IMR-90 (cell line): ENCODE measurements around the gene PI3. TPM values are rescaled to one million over a fixed set of nuclear protein-coding genes. Genes with fewer than 3 reads are reported as not detected.

ENCODE experiments used
- ATAC-seq: fragments of 200-7000 bp; cut with Tn5 transposase; 2 replicates; pipeline ENCODE4 v1.9.1; 2020; ENCODE audit warnings: low read depth, mild to moderate bottlenecking, moderate library complexity
- Bru-seq: library from RNA; stranded (reverse); fragments of 400-500 nt; gene quantifications from one replicate; lab custom pipeline; 2021; lab: Mats Ljungman, UMichigan
- BruChase-seq, 2 experiments: library from RNA; stranded (reverse); fragments of 400-500 nt; gene quantifications; one replicate each; lab custom pipeline; 2021; lab: Mats Ljungman, UMichigan
- BruUV-seq: library from RNA; stranded (reverse); fragments of 400-500 nt; replicated peaks from 2 replicates; lab custom pipeline; 2021; lab: Mats Ljungman, UMichigan
- CTCF ChIA-PET: fragments of 300-600 bp; formaldehyde crosslinking; extraction: SDS; loops from one replicate; lab custom pipeline; 2021; ENCODE audit warnings: antibody characterized with exemption; lab: Yijun Ruan, JAX
- POLR2A ChIA-PET: fragments of 300-600 bp; sonication (Branson Sonifier 250); formaldehyde crosslinking; loops from one replicate; lab custom pipeline; 2022; ENCODE audit warnings: antibody characterized with exemption; ENCODE audit not compliant: unreplicated experiment; lab: Charles Lee
- DNase-seq: peaks from one replicate; pipeline ENCODE4 v3.0.0; 2013
- H2AFZ ChIP-seq: replicated peaks from 2 replicates; pipeline ENCODE3; 2013; ENCODE audit warnings: low read length, mild to moderate bottlenecking; ENCODE audit not compliant: poor library complexity
- H2AK5ac ChIP-seq: 2 replicates; pipeline ENCODE4 v1.6.1; 2013; ENCODE audit warnings: low read depth, low read length, inconsistent platforms
- H2AK9ac ChIP-seq: replicated peaks from 2 replicates; pipeline ENCODE3; 2013; ENCODE audit warnings: mild to moderate bottlenecking, low read depth, low read length, moderate library complexity; ENCODE audit not compliant: poor library complexity
- H2BK120ac ChIP-seq: 2 replicates; pipeline ENCODE4 v1.6.1; 2013; ENCODE audit warnings: low read depth, low read length, inconsistent platforms
- H2BK15ac ChIP-seq: 3 replicates; pipeline ENCODE4 v1.6.1; 2013; ENCODE audit warnings: low read depth, low read length, inconsistent platforms
- H2BK20ac ChIP-seq: 2 replicates; pipeline ENCODE4 v1.6.1; 2013; ENCODE audit warnings: low read depth, mild to moderate bottlenecking, inconsistent platforms, low read length, moderate library complexity
- H2BK5ac ChIP-seq: 2 replicates; pipeline ENCODE4 v1.6.1; 2013; ENCODE audit warnings: mild to moderate bottlenecking, low read depth, low read length, inconsistent platforms; ENCODE audit not compliant: poor library complexity, severe bottlenecking
- H3K14ac ChIP-seq: replicated peaks from 2 replicates; pipeline ENCODE4 v1.6.1; 2013; ENCODE audit warnings: low read depth, low read length, inconsistent platforms
- H3K18ac ChIP-seq: 2 replicates; pipeline ENCODE4 v1.6.1; 2013; ENCODE audit warnings: low read depth, low read length, control low read depth
- H3K23ac ChIP-seq: 2 replicates; pipeline ENCODE4 v1.6.1; 2013; ENCODE audit warnings: low read depth, low read length, inconsistent platforms
- H3K27ac ChIP-seq: 2 replicates; pipeline ENCODE4 v1.5.1; 2013; ENCODE audit warnings: mild to moderate bottlenecking, control low read depth, low read length; ENCODE audit not compliant: insufficient read depth
- H3K27me3 ChIP-seq: 2 replicates; pipeline ENCODE4 v1.6.1; 2013; ENCODE audit warnings: low read length; ENCODE audit not compliant: control insufficient read depth, insufficient read depth
- H3K36me3 ChIP-seq: 2 replicates; pipeline ENCODE4 v1.6.1; 2013; ENCODE audit warnings: low read length, mixed read lengths; ENCODE audit not compliant: control insufficient read depth, insufficient read depth
- H3K4ac ChIP-seq: 2 replicates; pipeline ENCODE4 v1.6.1; 2013; ENCODE audit warnings: low read depth, low read length, inconsistent platforms
- H3K4me1 ChIP-seq: 2 replicates; pipeline ENCODE4 v1.6.1; 2013; ENCODE audit warnings: low read length, mixed read lengths; ENCODE audit not compliant: control insufficient read depth, insufficient read depth
- H3K4me2 ChIP-seq: 2 replicates; pipeline ENCODE4 v1.6.1; 2013; ENCODE audit warnings: low read depth, mild to moderate bottlenecking, control low read depth, low read length, moderate library complexity
- H3K4me3 ChIP-seq: 2 replicates; pipeline ENCODE4 v1.5.1; 2013; ENCODE audit warnings: low read depth, mild to moderate bottlenecking, control low read depth, low read length, moderate library complexity; ENCODE audit not compliant: insufficient read depth
- H3K56ac ChIP-seq: 2 replicates; pipeline ENCODE4 v1.6.1; 2013; ENCODE audit warnings: low read length, inconsistent platforms; ENCODE audit not compliant: insufficient read depth; ENCODE audit errors: extremely low read depth
- H3K79me1 ChIP-seq, 2 experiments: 2 replicates each; pipeline ENCODE4 v1.6.1; 2013; ENCODE audit warnings: low read length in 2 of 2, inconsistent platforms in 1 of 2, low read depth in 1 of 2
- H3K9ac ChIP-seq: 2 replicates; pipeline ENCODE4 v1.6.1; 2013; ENCODE audit warnings: low read depth, low read length, control low read depth
- H3K9me1 ChIP-seq: 2 replicates; pipeline ENCODE4 v1.6.1; 2013; ENCODE audit warnings: low read length, inconsistent platforms; ENCODE audit not compliant: insufficient read depth
- H3K9me3 ChIP-seq: 2 replicates; pipeline ENCODE4 v1.6.1; 2013; ENCODE audit warnings: low read length; ENCODE audit not compliant: control insufficient read depth, insufficient read depth
- H4K20me1 ChIP-seq: 2 replicates; pipeline ENCODE4 v1.6.1; 2013; ENCODE audit warnings: low read length, inconsistent platforms; ENCODE audit not compliant: insufficient read depth
- H4K5ac ChIP-seq: 2 replicates; pipeline ENCODE4 v1.6.1; 2013; ENCODE audit warnings: mild to moderate bottlenecking, low read depth, low read length, control low read depth
- H4K8ac ChIP-seq, 2 experiments: 2 replicates each; pipeline ENCODE4 v1.6.1; 2013; ENCODE audit warnings: low read depth in 2 of 2, low read length in 2 of 2, control low read depth in 1 of 2, inconsistent platforms in 1 of 2
- H4K91ac ChIP-seq: 2 replicates; pipeline ENCODE4 v1.6.1; 2013; ENCODE audit warnings: low read depth, low read length, inconsistent platforms; ENCODE audit not compliant: insufficient read depth
- BHLHE40 ChIP-seq: fragments of 150-350 bp; IDR thresholded peaks from 2 replicates; pipeline ENCODE4 v1.6.1; 2016; ENCODE audit warnings: mild to moderate bottlenecking, low read depth, low read length
- CEBPB ChIP-seq: IDR thresholded peaks from 2 replicates; pipeline ENCODE4 v1.6.1; 2012; ENCODE audit warnings: low read depth, low read length, improper control_type of control experiment
- CHD1 ChIP-seq: IDR thresholded peaks from 2 replicates; pipeline ENCODE4 v1.6.1; 2012; ENCODE audit warnings: low read depth, low read length, improper control_type of control experiment
- FOS ChIP-seq: fragments of 150-350 bp; IDR thresholded peaks from 2 replicates; pipeline ENCODE4 v1.6.1; 2016; ENCODE audit warnings: low read depth, low read length
- MAZ ChIP-seq: IDR thresholded peaks from 2 replicates; pipeline ENCODE4 v1.6.1; 2012; ENCODE audit warnings: low read depth, mild to moderate bottlenecking, low read length, improper control_type of control experiment, moderate library complexity, borderline replicate concordance
- POLR2A ChIP-seq: IDR thresholded peaks from 2 replicates; pipeline ENCODE4 v1.6.1; 2012; ENCODE audit warnings: mild to moderate bottlenecking, low read depth, low read length
- RAD21 ChIP-seq: IDR thresholded peaks from 2 replicates; pipeline ENCODE4 v1.6.1; 2012; ENCODE audit warnings: low read length, improper control_type of control experiment
- RFX5 ChIP-seq: IDR thresholded peaks from 2 replicates; pipeline ENCODE4 v1.8.0; 2012; ENCODE audit warnings: low read depth, mild to moderate bottlenecking, low read length, moderate library complexity
- SMC3 ChIP-seq: fragments of 150-350 bp; IDR thresholded peaks from 2 replicates; pipeline ENCODE4 v1.6.1; 2016; ENCODE audit warnings: low read depth, mild to moderate bottlenecking, antibody characterized with exemption, low read length, moderate library complexity
- WGBS, 2 experiments: methylation state at CpG; one replicate each; pipeline versions ENCODE4 v1.1.5 to v1.1.7; 2013; ENCODE audit warnings: missing lambda C conversion rate in 2 of 2; ENCODE audit not compliant: insufficient read length in 1 of 2; ENCODE audit errors: extremely low coverage in 2 of 2; 5-methylcytosine and 5-hydroxymethylcytosine counted together
- dilution Hi-C: fragments of 300-500 bp; cut with HindIII; formaldehyde crosslinking; loops from one replicate; pipeline ENCODE4 v1.14.3; 2018; ENCODE audit warnings: low sequenced_read_pairs; ENCODE audit not compliant: unreplicated experiment
- in situ Hi-C: fragments of 300-500 bp; cut with MboI; formaldehyde crosslinking; loops from 3 replicates; pipeline ENCODE4 v1.14.3; 2019; ENCODE audit warnings: low sequenced_read_pairs, inconsistent platforms, mixed read lengths
- intact Hi-C: fragments of 100-400 bp; cut with micrococcal nuclease; formaldehyde crosslinking; loops from 2 replicates; pipeline ENCODE4 v1.10.0; 2022
- long read RNA-seq: library from polyadenylated mRNA; unstranded; transcript quantifications from one replicate; pipeline ENCODE4 v2.0.0, GENCODE V29; 2021; ENCODE audit not compliant: unreplicated experiment
- polyA plus RNA-seq, 3 experiments: library from polyadenylated mRNA; depleted of rRNA; stranded (reverse); fragments of >200 nt; gene quantifications; 2 replicates each; pipeline ENCODE4 v1.2.3, GENCODE V29; 2012; ENCODE audit warnings: low replicate concordance in 1 of 3
- total RNA-seq: library from RNA; depleted of rRNA; stranded (reverse); fragments of >200 nt; gene quantifications from 2 replicates; pipeline ENCODE4 v1.2.3, GENCODE V29; 2012; rRNA removed
- TF ChIP-seq, protein P1 (sequence below): fragments of 150-350 bp; IDR thresholded peaks from 2 replicates; pipeline ENCODE4 v1.6.1; 2017; ENCODE audit warnings: mild to moderate bottlenecking, antibody characterized with exemption, low read length, low read depth
- TF ChIP-seq, protein P2 (sequence below): fragments of 150-350 bp; IDR thresholded peaks from 2 replicates; pipeline ENCODE4 v1.6.1; 2016; ENCODE audit warnings: low read depth, mild to moderate bottlenecking, low read length, moderate library complexity, borderline replicate concordance

Gene PI3, protein sequence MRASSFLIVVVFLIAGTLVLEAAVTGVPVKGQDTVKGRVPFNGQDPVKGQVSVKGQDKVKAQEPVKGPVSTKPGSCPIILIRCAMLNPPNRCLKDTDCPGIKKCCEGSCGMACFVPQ
- total RNA-seq (not detected in 2 replicates), polyA plus RNA-seq (2012; rRNA removed) (not detected in 2 replicates), Bru-seq, nascent RNA (not detected), BruChase-seq, experiment 1, labeled RNA remaining after a 6-hour chase (not detected), BruChase-seq, experiment 2, labeled RNA remaining after a 2-hour chase (not detected)
- polyA plus RNA-seq (2012; cell fraction: cytosol; rRNA removed) = not detected in 2 replicates
- polyA plus RNA-seq (2012; cell fraction: nucleus; rRNA removed; ENCODE audit: low replicate concordance) = not detected in 2 replicates
- long read RNA-seq = 0 reads

DNA sequence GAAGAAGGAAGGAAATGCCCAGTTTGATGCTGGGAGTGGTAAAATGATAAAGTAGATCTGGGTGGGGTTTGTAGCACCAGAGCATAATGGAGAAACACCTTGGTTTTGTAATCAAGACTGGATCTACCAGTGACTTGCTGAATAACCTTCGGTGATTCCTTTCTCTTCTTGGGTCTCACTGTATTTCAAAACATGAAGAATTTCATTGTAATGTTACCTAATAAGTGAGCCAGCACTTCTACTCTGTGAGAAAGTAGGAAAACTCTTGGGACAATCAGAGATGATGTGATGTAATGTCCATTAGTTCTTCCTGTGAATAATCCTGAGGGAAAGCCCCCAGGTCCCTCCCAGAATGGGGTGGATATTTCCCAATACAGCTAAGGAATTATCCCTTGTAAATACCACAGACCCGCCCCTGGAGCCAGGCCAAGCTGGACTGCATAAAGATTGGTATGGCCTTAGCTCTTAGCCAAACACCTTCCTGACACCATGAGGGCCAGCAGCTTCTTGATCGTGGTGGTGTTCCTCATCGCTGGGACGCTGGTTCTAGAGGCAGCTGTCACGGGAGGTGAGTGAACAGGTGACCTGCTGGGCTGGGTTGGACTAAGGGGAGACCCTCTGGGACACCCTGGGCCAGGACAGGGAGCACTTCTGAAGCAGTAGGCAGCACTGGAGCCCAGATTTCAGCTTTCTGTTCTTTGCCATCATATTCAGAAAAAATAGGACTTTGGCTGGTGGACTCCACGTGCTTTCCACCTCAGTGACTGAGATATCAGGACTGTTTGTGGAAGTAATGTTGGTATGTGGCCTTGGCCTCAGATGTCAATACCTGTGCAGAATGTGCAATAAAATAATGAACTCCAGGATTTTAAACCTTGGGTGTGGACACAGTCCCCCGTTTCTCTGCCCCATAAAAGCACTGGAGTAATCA, at the start of gene PI3:
Gene PI3, plus strand, starts transcription at position 469 of the 931 bp plus-strand sequence. Its CDS starts 21 bp downstream, at position 490.
- no peak for ATAC-seq
- BruUV-seq = no TSS peak
- no peak for DNase-seq

More for the DNA sequence above, at the start of gene PI3:
- Histone ChIP-seq H4K91ac (no peak within 1 kb of the TSS), H3K4me2 (no peak within 1 kb of the TSS), H3K36me3 (no peaks in the 10 kb centered on the region), H3K9me1 (no peaks in the 10 kb centered on the region), H3K9me3 (no peaks in the 10 kb centered on the region), H4K20me1 (no peaks in the 10 kb centered on the region), H2AK5ac (no peak within 1 kb of the TSS), H4K5ac (no peak within 1 kb of the TSS), H2BK20ac (no peak within 1 kb of the TSS), H3K4me3 (no peak within 1 kb of the TSS), H3K56ac (no peak within 1 kb of the TSS), H3K23ac (no peak within 1 kb of the TSS), H3K18ac (no peak within 1 kb of the TSS), H2AK9ac (no peak within 1 kb of the TSS), H3K27me3 (peaks cover 4% of the 10 kb centered on the region), H3K27ac (no peak within 1 kb of the TSS), H3K14ac (no peak within 1 kb of the TSS), H2BK15ac (no peak within 1 kb of the TSS), H2AFZ (no peak within 1 kb of the TSS), H3K4me1 (no peaks in the 10 kb centered on the region), H2BK120ac (no peak within 1 kb of the TSS), H3K79me1 (no peaks in the 10 kb centered on the region), H3K9ac (no peak within 1 kb of the TSS), H3K4ac (no peak within 1 kb of the TSS), H4K8ac (no peak within 1 kb of the TSS), H2BK5ac (no peak within 1 kb of the TSS)
- POLR2A ChIA-PET = no interaction called here
- dilution Hi-C loops = no loop called here
- TF ChIP-seq BHLHE40 (no peak), RFX5 (no peak), CEBPB (no peak), CHD1 (no peak), SMC3 (no peak), MAZ (no peak), POLR2A (no peak), RAD21 (no peak), FOS (no peak)
- TF ChIP-seq, protein P1, sequence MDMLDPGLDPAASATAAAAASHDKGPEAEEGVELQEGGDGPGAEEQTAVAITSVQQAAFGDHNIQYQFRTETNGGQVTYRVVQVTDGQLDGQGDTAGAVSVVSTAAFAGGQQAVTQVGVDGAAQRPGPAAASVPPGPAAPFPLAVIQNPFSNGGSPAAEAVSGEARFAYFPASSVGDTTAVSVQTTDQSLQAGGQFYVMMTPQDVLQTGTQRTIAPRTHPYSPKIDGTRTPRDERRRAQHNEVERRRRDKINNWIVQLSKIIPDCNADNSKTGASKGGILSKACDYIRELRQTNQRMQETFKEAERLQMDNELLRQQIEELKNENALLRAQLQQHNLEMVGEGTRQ = no peak
- TF ChIP-seq, protein P2, sequence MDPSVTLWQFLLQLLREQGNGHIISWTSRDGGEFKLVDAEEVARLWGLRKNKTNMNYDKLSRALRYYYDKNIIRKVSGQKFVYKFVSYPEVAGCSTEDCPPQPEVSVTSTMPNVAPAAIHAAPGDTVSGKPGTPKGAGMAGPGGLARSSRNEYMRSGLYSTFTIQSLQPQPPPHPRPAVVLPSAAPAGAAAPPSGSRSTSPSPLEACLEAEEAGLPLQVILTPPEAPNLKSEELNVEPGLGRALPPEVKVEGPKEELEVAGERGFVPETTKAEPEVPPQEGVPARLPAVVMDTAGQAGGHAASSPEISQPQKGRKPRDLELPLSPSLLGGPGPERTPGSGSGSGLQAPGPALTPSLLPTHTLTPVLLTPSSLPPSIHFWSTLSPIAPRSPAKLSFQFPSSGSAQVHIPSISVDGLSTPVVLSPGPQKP = no peak
- 0% methylated on average over 1 of the region's 8 CpGs; no CpG with 5 or more reads in 1 of the 2 experiments for whole genome bisulfite sequencing, 2 experiments
- in situ Hi-C loops = no loop called here
- CTCF ChIA-PET = no interaction called here
- intact Hi-C loops = loop anchor here (5.0 kb wide), 1 partner anchor 802 kb away; no protein-coding TSS in a partner anchor
